Retinal pigment epithelial cell (primary cell): ENCODE results near the gene ACAP3.

ENCODE experiments used
- DNase-seq: peaks from one replicate; pipeline ENCODE4 v3.0.0-alpha.2; 2010; ENCODE audit warnings: low read depth
- H3K4me3 ChIP-seq: 2 replicates; pipeline ENCODE4 v1.5.1; 2011; ENCODE audit warnings: mild to moderate bottlenecking, low read length, control low read depth, moderate library complexity
- CTCF ChIP-seq: conservative IDR thresholded peaks from 2 replicates; pipeline ENCODE4 v1.5.1; 2011; ENCODE audit warnings: low read depth, low read length, control low read depth, inconsistent platforms

The ACAP3 gene

GRCh38 chr1:1272341-1273208 lies 35.2 kb downstream of the ACAP3 start:
- no peak for TF ChIP-seq CTCF
- peak overlapping the region; percentile 79 for H3K4me3 ChIP-seq
- DNase-seq = no peak

- TF ChIP-seq CTCF = no peak
- H3K4me3 ChIP-seq = no peak overlapping the region
- DNase-seq = no peak
These were observed 36.9 kb downstream of the ACAP3 start for GRCh38 chr1:1270813-1271212.

GRCh38 chr1:1268284-1268682 lies 39.4 kb downstream of the ACAP3 start:
- no peak for TF ChIP-seq CTCF
- no peak for DNase-seq
- H3K4me3 ChIP-seq = no peak overlapping the region

GRCh38 chr1:1267488-1268283 lies 40.0 kb downstream of the ACAP3 start:
- DNase-seq = no peak

GRCh38 chr1:1264868-1265272 lies 42.9 kb downstream of the ACAP3 start:
- H3K4me3 ChIP-seq = no peak overlapping the region
- peak; percentile 53 for TF ChIP-seq CTCF
- peak; percentile 88 for DNase-seq

More at GRCh38 chr1:1267488-1268283, 40.0 kb downstream of the ACAP3 start:
- no peak for TF ChIP-seq CTCF
- no peak overlapping the region for H3K4me3 ChIP-seq

GRCh38 chr1:1264026-1264425 lies 43.7 kb downstream of the ACAP3 start:
- no peak overlapping the region for H3K4me3 ChIP-seq
- no peak for TF ChIP-seq CTCF
- no peak for DNase-seq

- TF ChIP-seq CTCF = no peak
- no peak for DNase-seq
- H3K4me3 ChIP-seq = no peak overlapping the region
These were observed 45.0 kb downstream of the ACAP3 start for GRCh38 chr1:1262758-1263157.
